Measurements from ENCODE around the gene NSG1. TPM values are rescaled to one million over a fixed set of nuclear protein-coding genes. Genes with fewer than 3 reads are reported as not detected.

NSG1 gene
- total and polyA plus RNA-seq, 2 experiments from 2014 or later, result 30.2 to 70.1 TPM

GRCh38 chr4:4401036-4401435 lies 14.1 kb downstream of the NSG1 start:
- Histone ChIP-seq H3K4me2 (no peak overlapping the region), H3K4me1 (ENCODE audit: insufficient read depth) (no peaks in the 10 kb centered on the region), H2AFZ (no peak overlapping the region), H3K9me3 (ENCODE audit: low read depth) (no peaks in the 10 kb centered on the region), H3K79me2 (no peaks in the 10 kb centered on the region), H4K20me1 (ENCODE audit: insufficient read depth, poor library complexity, severe bottlenecking) (no peaks in the 10 kb centered on the region), H3K27me3 (no peaks in the 10 kb centered on the region), H3K9me2 (replicated peaks; ENCODE audit: insufficient read depth) (no peaks in the 10 kb centered on the region), H3K27ac (no peak overlapping the region), H3K4me3 (no peak overlapping the region), H3K36me3 (replicated peaks; ENCODE audit: insufficient read depth, low read depth) (no peaks in the 10 kb centered on the region)
- 83% methylated on average over 7 of the region's 7 CpGs for WGBS (ENCODE audit: low lambda C conversion rate, missing lambda C conversion rate)
- no peak for DNase-seq (ENCODE audit: low spot score)
- TF ChIP-seq EZH2 (IDR thresholded peaks at IDR 0.05; ENCODE audit: borderline replicate concordance) (no peak), CTCF (IDR thresholded peaks at IDR 0.05; ENCODE audit: poor library complexity) (no peak), EZH2phosphoT487 (IDR thresholded peaks at IDR 0.05; ENCODE audit: low read depth, severe bottlenecking, unreplicated experiment) (no peak)

- H3K36me3 ChIP-seq (replicated peaks; ENCODE audit: insufficient read depth, low read depth), result no peaks in the 10 kb centered on the region
- 73% methylated on average over 13 of the region's 13 CpGs for WGBS (ENCODE audit: low lambda C conversion rate, missing lambda C conversion rate)
- DNase-seq (ENCODE audit: low spot score), result no peak
- no peaks in the 10 kb centered on the region for H3K9me2 ChIP-seq (replicated peaks; ENCODE audit: insufficient read depth)
- no peak for TF ChIP-seq EZH2 (IDR thresholded peaks at IDR 0.05; ENCODE audit: borderline replicate concordance)
- no peak for TF ChIP-seq CTCF (IDR thresholded peaks at IDR 0.05; ENCODE audit: poor library complexity)
- TF ChIP-seq EZH2phosphoT487 (IDR thresholded peaks at IDR 0.05; ENCODE audit: low read depth, severe bottlenecking, unreplicated experiment), result no peak
- no peak overlapping the region for H3K4me3 ChIP-seq
- no peaks in the 10 kb centered on the region for H3K27me3 ChIP-seq
- no peaks in the 10 kb centered on the region for H4K20me1 ChIP-seq (ENCODE audit: insufficient read depth, poor library complexity, severe bottlenecking)
- H2AFZ ChIP-seq, result no peak overlapping the region
- no peaks in the 10 kb centered on the region for H3K79me2 ChIP-seq
- no peaks in the 10 kb centered on the region for H3K4me1 ChIP-seq (ENCODE audit: insufficient read depth)
- no peaks in the 10 kb centered on the region for H3K9me3 ChIP-seq (ENCODE audit: low read depth)
- no peak overlapping the region for H3K27ac ChIP-seq
- H3K4me2 ChIP-seq, result no peak overlapping the region
Observed at GRCh38 chr4:4402966-4403365, 16.1 kb downstream of the NSG1 start.

GRCh38 chr4:4405358-4405962 lies 18.6 kb downstream of the NSG1 start:
- TF ChIP-seq EZH2phosphoT487 (IDR thresholded peaks at IDR 0.05; ENCODE audit: low read depth, severe bottlenecking, unreplicated experiment), result no peak
- TF ChIP-seq CTCF (IDR thresholded peaks at IDR 0.05; ENCODE audit: poor library complexity), result no peak
- no peak for TF ChIP-seq EZH2 (IDR thresholded peaks at IDR 0.05; ENCODE audit: borderline replicate concordance)
- 92% methylated on average over 15 of the region's 15 CpGs for WGBS (ENCODE audit: low lambda C conversion rate, missing lambda C conversion rate)
- Histone ChIP-seq H3K4me1 (ENCODE audit: insufficient read depth) (no peaks in the 10 kb centered on the region), H3K36me3 (replicated peaks; ENCODE audit: insufficient read depth, low read depth) (no peaks in the 10 kb centered on the region), H3K9me2 (replicated peaks; ENCODE audit: insufficient read depth) (no peaks in the 10 kb centered on the region), H3K27ac (no peak overlapping the region), H4K20me1 (ENCODE audit: insufficient read depth, poor library complexity, severe bottlenecking) (no peaks in the 10 kb centered on the region), H2AFZ (no peak overlapping the region), H3K4me2 (no peak overlapping the region), H3K79me2 (no peaks in the 10 kb centered on the region), H3K27me3 (no peaks in the 10 kb centered on the region), H3K9me3 (ENCODE audit: low read depth) (no peaks in the 10 kb centered on the region), H3K4me3 (no peak overlapping the region)
- DNase-seq (ENCODE audit: low spot score), result no peak
